ENCODE measurements around the gene WDR4.
A peak's percentile ranks its signal among the peaks of the same experiment; 100 is the strongest.
"Not testable (repeated sequence)": the region's sequence is repeated elsewhere in the genome, so short reads cannot be mapped to it uniquely, and the experiment has no call there.

Gene WDR4

GRCh38 chr21:42837421-42838211 is 41.7 kb downstream of the WDR4 start:
- DNase-seq, result no peak

GRCh38 chr21:42836767-42837301 is 42.5 kb downstream of the WDR4 start:
- no peak for DNase-seq

- no peak for DNase-seq
These were observed 43.0 kb downstream of the WDR4 start for GRCh38 chr21:42836402-42836666.

GRCh38 chr21:42835611-42836401 is 43.5 kb downstream of the WDR4 start:
- no peak for DNase-seq

GRCh38 chr21:42835211-42835610 is 44.1 kb downstream of the WDR4 start:
- no peak for DNase-seq

- no peak for DNase-seq
These were observed 44.6 kb downstream of the WDR4 start for GRCh38 chr21:42834726-42835191.

GRCh38 chr21:42833859-42834725 is 45.2 kb downstream of the WDR4 start:
- DNase-seq, result no peak

- peak; percentile 80 for DNase-seq
These were observed 45.9 kb downstream of the WDR4 start for GRCh38 chr21:42833439-42833815.

- not testable (repeated sequence) for DNase-seq
These were observed 47.1 kb downstream of the WDR4 start for GRCh38 chr21:42832321-42832630.

GRCh38 chr21:42830456-42831455 is 48.6 kb downstream of the WDR4 start:
- peak; percentile 48 for DNase-seq

- DNase-seq, result no peak
These were observed 49.4 kb downstream of the WDR4 start for GRCh38 chr21:42829954-42830353.

GRCh38 chr21:42829417-42829816 is 49.9 kb downstream of the WDR4 start:
- DNase-seq, result no peak

- DNase-seq, result no peak
These were observed 51.8 kb downstream of the WDR4 start for GRCh38 chr21:42827588-42827987.

- DNase-seq, result peak; percentile 42
These were observed 58.5 kb downstream of the WDR4 start for GRCh38 chr21:42820616-42821465.

GRCh38 chr21:42819861-42820615 is 59.3 kb downstream of the WDR4 start:
- no peak for DNase-seq

- DNase-seq, result peak; percentile 66
These were observed 61.0 kb downstream of the WDR4 start for GRCh38 chr21:42818328-42818749.

GRCh38 chr21:42815217-42815616 is 64.1 kb downstream of the WDR4 start:
- DNase-seq, result peak; percentile 49

GRCh38 chr21:42812528-42813241 is 66.7 kb downstream of the WDR4 start:
- DNase-seq, result not testable (repeated sequence)

GRCh38 chr21:42811960-42812359 is 67.4 kb downstream of the WDR4 start:
- DNase-seq, result no peak
